SK-N-SH (cell line): ENCODE results near the gene NPM1. TPM values are rescaled to one million over a fixed set of nuclear protein-coding genes. Genes with fewer than 3 reads are reported as not detected.
"Not testable (repeated sequence)": the region's sequence is repeated elsewhere in the genome, so short reads cannot be mapped to it uniquely, and the experiment has no call there.

Experiments
- CTCF ChIA-PET: fragments of 300-600, 350-600 bp; formaldehyde crosslinking; extraction: SDS; loops from one replicate; lab custom pipeline; 2021; lab: Yijun Ruan, JAX
- POLR2A ChIA-PET: fragments of 350-600 bp; sonication (Branson Sonifier 250); formaldehyde crosslinking; extraction: SDS; loops from one replicate; lab custom pipeline; 2020; ENCODE audit warnings: antibody characterized with exemption, inconsistent platforms; lab: Yijun Ruan, JAX
- DNase-seq: peaks from one replicate; pipeline ENCODE4 v3.0.0; 2012
- H2AFZ ChIP-seq: fragments of 200-600 bp; sonication (generic); 2 replicates; pipeline ENCODE4 v1.8.1; 2016; ENCODE audit warnings: antibody characterized with exemption, mild to moderate bottlenecking, low read depth
- H3F3A ChIP-seq: fragments of 200-600 bp; sonication (generic); replicated peaks from 2 replicates; pipeline ENCODE3; 2016; ENCODE audit warnings: antibody characterized with exemption, mild to moderate bottlenecking; ENCODE audit not compliant: insufficient read depth
- H3K27ac ChIP-seq, 2 experiments: fragments of 200-500 bp in 1 of 2; fragments of 200-600 bp in 1 of 2; sonication (Bioruptor generic) in 1 of 2; sonication (generic), shearing (Covaris generic) in 1 of 2; 2 replicates each; pipeline versions ENCODE4 v1.5.1 to v1.6.1; 2014 to 2016; ENCODE audit warnings: low read depth in 2 of 2, inconsistent platforms in 1 of 2, low read length in 1 of 2, mild to moderate bottlenecking in 1 of 2, mixed read lengths in 1 of 2
- H3K27me3 ChIP-seq: fragments of 200-600 bp; sonication (generic), shearing (Covaris generic); 2 replicates; pipeline ENCODE4 v1.6.1; 2016; ENCODE audit warnings: mixed run types; ENCODE audit not compliant: insufficient read depth
- H3K36me3 ChIP-seq, 2 experiments: fragments of 200-500 bp in 1 of 2; fragments of 200-600 bp in 1 of 2; sonication (Bioruptor generic) in 1 of 2; sonication (generic) in 1 of 2; replicated peaks in 1 of 2; 2 replicates each; pipeline versions ENCODE3 to v1.5.1; 2014 to 2016; ENCODE audit warnings: low read length in 1 of 2, mild to moderate bottlenecking in 1 of 2; ENCODE audit not compliant: insufficient read depth in 2 of 2, control insufficient read depth in 1 of 2
- H3K4me1 ChIP-seq, 2 experiments: fragments of 200-500 bp in 1 of 2; fragments of 200-600 bp in 1 of 2; sonication (Bioruptor generic) in 1 of 2; sonication (generic), shearing (Covaris generic) in 1 of 2; 2 replicates each; pipeline versions ENCODE4 v1.5.1 to v1.6.1; 2014 to 2016; ENCODE audit warnings: low read depth in 1 of 2, low read length in 1 of 2, mixed run types in 1 of 2; ENCODE audit not compliant: insufficient read depth in 2 of 2, control insufficient read depth in 1 of 2
- H3K4me2 ChIP-seq: fragments of 200-600 bp; sonication (generic), shearing (Covaris generic); 2 replicates; pipeline ENCODE4 v1.6.1; 2017; ENCODE audit warnings: mixed run types
- H3K4me3 ChIP-seq, 2 experiments: fragments of 200-500 bp in 1 of 2; fragments of 200-600 bp in 1 of 2; sonication (Bioruptor generic) in 1 of 2; sonication (generic), shearing (Covaris generic) in 1 of 2; 2 replicates each; pipeline versions ENCODE4 v1.5.1 to v1.8.1; 2014 to 2016; ENCODE audit warnings: low read depth in 2 of 2, inconsistent platforms in 1 of 2, low read length in 1 of 2, mild to moderate bottlenecking in 1 of 2, mixed read lengths in 1 of 2, moderate library complexity in 1 of 2
- H3K79me2 ChIP-seq: fragments of 200-600 bp; sonication (generic); 2 replicates; pipeline ENCODE4 v1.8.1; 2017; ENCODE audit warnings: mild to moderate bottlenecking; ENCODE audit not compliant: insufficient read depth
- H3K9ac ChIP-seq: fragments of 200-600 bp; sonication (generic); 2 replicates; pipeline ENCODE4 v1.6.1; 2017; ENCODE audit warnings: mixed run types
- H3K9me2 ChIP-seq: fragments of 200-600 bp; sonication (generic); 2 replicates; pipeline ENCODE4 v1.6.1; 2017; ENCODE audit warnings: mixed run types
- H3K9me3 ChIP-seq: fragments of 200-600 bp; sonication (generic); 2 replicates; pipeline ENCODE4 v1.6.1; 2017; ENCODE audit warnings: mixed run types, mild to moderate bottlenecking, moderate library complexity
- H4K20me1 ChIP-seq: fragments of 200-600 bp; sonication (generic); 2 replicates; pipeline ENCODE4 v1.6.1; 2017; ENCODE audit warnings: mild to moderate bottlenecking, mixed run types; ENCODE audit not compliant: insufficient read depth
- CHD2 ChIP-seq: fragments of 150-350 bp; IDR thresholded peaks from 2 replicates; pipeline ENCODE4 v1.6.1; 2018; ENCODE audit warnings: low read length; ENCODE audit not compliant: partially characterized antibody
- CTCF ChIP-seq: fragments of 200-600 bp; sonication (generic); IDR thresholded peaks from 2 replicates; pipeline ENCODE4 v1.6.1; 2017; ENCODE audit warnings: antibody characterized with exemption, mild to moderate bottlenecking, moderate library complexity
- ELF1 ChIP-seq: IDR thresholded peaks from 2 replicates; pipeline ENCODE4 v1.4.0; 2012
- EP300 ChIP-seq, 2 experiments: IDR thresholded peaks; 2 replicates each; pipeline versions ENCODE4 v1.4.0 to v1.6.1; 2012; ENCODE audit warnings: borderline replicate concordance in 1 of 2, low read depth in 1 of 2, low read length in 1 of 2
- EZH2phosphoT487 ChIP-seq: fragments of 200-600 bp; sonication (generic); IDR thresholded peaks from 2 replicates; pipeline ENCODE4 v1.6.1; 2017; ENCODE audit warnings: low read depth, mixed run types, mild to moderate bottlenecking, antibody characterized with exemption, moderate library complexity, borderline replicate concordance
- GATA2 ChIP-seq: sonication (generic); formaldehyde crosslinking; IDR thresholded peaks from 2 replicates; pipeline ENCODE4 v1.5.0; 2020; ENCODE audit warnings: mild to moderate bottlenecking, missing genetic modification reagents
- RCOR1 ChIP-seq: fragments of 150-350 bp; IDR thresholded peaks from 2 replicates; pipeline ENCODE4 v1.6.1; 2017; ENCODE audit warnings: antibody characterized with exemption, low read length
- REST ChIP-seq: IDR thresholded peaks from 2 replicates; pipeline ENCODE4 v1.6.1; 2012; ENCODE audit warnings: mild to moderate bottlenecking, low read depth, low read length, moderate library complexity
- RFX5 ChIP-seq: IDR thresholded peaks from 2 replicates; pipeline ENCODE4 v1.6.1; 2012; ENCODE audit warnings: mild to moderate bottlenecking, improper control_type of control experiment, low read length
- RXRA ChIP-seq: IDR thresholded peaks from 2 replicates; pipeline ENCODE4 v1.4.0; 2012; ENCODE audit warnings: low read depth, mild to moderate bottlenecking, borderline replicate concordance
- SMC3 ChIP-seq: IDR thresholded peaks from 2 replicates; pipeline ENCODE4 v1.6.1; 2012; ENCODE audit warnings: low read depth, low read length, improper control_type of control experiment
- TEAD4 ChIP-seq: IDR thresholded peaks from 2 replicates; pipeline ENCODE4 v1.4.0; 2012; ENCODE audit warnings: mild to moderate bottlenecking, borderline replicate concordance; ENCODE audit not compliant: insufficient read depth
- USF2 ChIP-seq: fragments of 150-350 bp; IDR thresholded peaks from 2 replicates; pipeline ENCODE4 v1.6.1; 2017; ENCODE audit warnings: antibody characterized with exemption, low read length, low read depth, borderline replicate concordance
- WGBS: methylation state at CpG from one replicate; pipeline ENCODE4 v1.1.6; 2017; ENCODE audit warnings: low lambda C conversion rate; 5-methylcytosine and 5-hydroxymethylcytosine counted together
- polyA plus RNA-seq, 3 experiments: library from polyadenylated mRNA; depleted of rRNA; stranded (reverse); fragments of >200 nt; gene quantifications; 2 replicates each; pipeline ENCODE4 v1.2.3, GENCODE V29; 2012

NPM1 gene
- polyA plus RNA-seq, 1 of the 3 experiments (the other 2 are of a cell fraction): 4,764 TPM

- H3K9ac ChIP-seq, H3K27ac ChIP-seq, H3K4me1 ChIP-seq, H3K9me2 ChIP-seq, H3K27me3 ChIP-seq, H3K4me2 ChIP-seq, H3K4me3 ChIP-seq, POLR2A ChIA-PET, H3K36me3 ChIP-seq, H3K79me2 ChIP-seq, H3F3A ChIP-seq, DNase-seq, H3K9me3 ChIP-seq, H2AFZ ChIP-seq, H4K20me1 ChIP-seq: not testable (repeated sequence)
- 93% methylated on average over 3 of the region's 3 CpGs for WGBS
- CTCF ChIA-PET: interaction anchor here (1.6 to 2.1 kb wide), 2 partner anchors 19 to 21 kb away, joined by 4 to 10 read pairs; no protein-coding TSS in a partner anchor
Measured at GRCh38 chr5:171363249-171363648, 24.4 kb upstream of the NPM1 start.

- ChIA-PET CTCF (interaction anchor here (1.6 to 2.1 kb wide), 2 partner anchors 19 to 22 kb away, joined by 4 to 10 read pairs; no protein-coding TSS in a partner anchor), POLR2A (no interaction called here)
- Histone ChIP-seq H2AFZ (no peak overlapping the region), H3K27me3 (no peaks in the 10 kb centered on the region), H3K9ac (no peak overlapping the region), H3K9me2 (no peaks in the 10 kb centered on the region), H3K4me3 (no peak overlapping the region), H3K36me3 (no peaks in the 10 kb centered on the region), H3K4me1 (no peaks in the 10 kb centered on the region), H3F3A (no peaks in the 10 kb centered on the region), H3K79me2 (no peaks in the 10 kb centered on the region), H3K27ac (no peak overlapping the region), H3K9me3 (no peaks in the 10 kb centered on the region), H4K20me1 (no peaks in the 10 kb centered on the region), H3K4me2 (no peak overlapping the region)
- WGBS: 58% methylated on average over 3 of the region's 3 CpGs
- DNase-seq: no peak
- TF ChIP-seq EZH2phosphoT487 (no peak), REST (no peak), RCOR1 (no peak), TEAD4 (no peak), EP300 (IDR thresholded peaks at IDR 0.05; ENCODE audit: borderline replicate concordance in 1 of 2, low read depth in 1 of 2, low read length in 1 of 2) (no peak), CHD2 (no peak)
Measured at GRCh38 chr5:171363846-171364245, 23.8 kb upstream of the NPM1 start.

GRCh38 chr5:171365351-171365750 lies 22.3 kb upstream of the NPM1 start:
- TF ChIP-seq RXRA: no peak
- no peak for TF ChIP-seq ELF1
- TF ChIP-seq RFX5: no peak
- no peak for TF ChIP-seq USF2
- no peak for TF ChIP-seq GATA2 (CRISPR knock-in tag)
- no peak for TF ChIP-seq SMC3
- peak; percentile 43 for TF ChIP-seq CTCF
- H3K4me3 ChIP-seq: no peak overlapping the region; a peak in 1 of 4 replicates
- no peaks in the 10 kb centered on the region for H4K20me1 ChIP-seq
- no peak overlapping the region for H2AFZ ChIP-seq
- H3K9ac ChIP-seq: no peak overlapping the region
- no peak overlapping the region for H3K27ac ChIP-seq
- no peak overlapping the region for H3K4me2 ChIP-seq
- no peaks in the 10 kb centered on the region for H3F3A ChIP-seq
- no peaks in the 10 kb centered on the region for H3K36me3 ChIP-seq
- H3K9me3 ChIP-seq: no peaks in the 10 kb centered on the region
- no peaks in the 10 kb centered on the region for H3K4me1 ChIP-seq
- ChIA-PET POLR2A (no interaction called here), CTCF (interaction anchor here (0.6 kb wide), 1 partner anchor 12 kb away, joined by 3 read pairs; no protein-coding TSS in a partner anchor)
- DNase-seq: no peak
- no peaks in the 10 kb centered on the region for H3K27me3 ChIP-seq
- no peaks in the 10 kb centered on the region for H3K9me2 ChIP-seq
- no peaks in the 10 kb centered on the region for H3K79me2 ChIP-seq
- 72% methylated on average over 7 of the region's 7 CpGs for WGBS
